HG03139 (cell line): ENCODE data around the gene CCNK.
A peak's percentile ranks its signal among the peaks of the same experiment; 100 is the strongest.

Source experiments
- ATAC-seq: cut with Tn5 transposase; IDR thresholded peaks from one replicate; pipeline ENCODE4 v1.9.1; 2021; ENCODE audit not compliant: unreplicated experiment

CCNK gene

DNA sequence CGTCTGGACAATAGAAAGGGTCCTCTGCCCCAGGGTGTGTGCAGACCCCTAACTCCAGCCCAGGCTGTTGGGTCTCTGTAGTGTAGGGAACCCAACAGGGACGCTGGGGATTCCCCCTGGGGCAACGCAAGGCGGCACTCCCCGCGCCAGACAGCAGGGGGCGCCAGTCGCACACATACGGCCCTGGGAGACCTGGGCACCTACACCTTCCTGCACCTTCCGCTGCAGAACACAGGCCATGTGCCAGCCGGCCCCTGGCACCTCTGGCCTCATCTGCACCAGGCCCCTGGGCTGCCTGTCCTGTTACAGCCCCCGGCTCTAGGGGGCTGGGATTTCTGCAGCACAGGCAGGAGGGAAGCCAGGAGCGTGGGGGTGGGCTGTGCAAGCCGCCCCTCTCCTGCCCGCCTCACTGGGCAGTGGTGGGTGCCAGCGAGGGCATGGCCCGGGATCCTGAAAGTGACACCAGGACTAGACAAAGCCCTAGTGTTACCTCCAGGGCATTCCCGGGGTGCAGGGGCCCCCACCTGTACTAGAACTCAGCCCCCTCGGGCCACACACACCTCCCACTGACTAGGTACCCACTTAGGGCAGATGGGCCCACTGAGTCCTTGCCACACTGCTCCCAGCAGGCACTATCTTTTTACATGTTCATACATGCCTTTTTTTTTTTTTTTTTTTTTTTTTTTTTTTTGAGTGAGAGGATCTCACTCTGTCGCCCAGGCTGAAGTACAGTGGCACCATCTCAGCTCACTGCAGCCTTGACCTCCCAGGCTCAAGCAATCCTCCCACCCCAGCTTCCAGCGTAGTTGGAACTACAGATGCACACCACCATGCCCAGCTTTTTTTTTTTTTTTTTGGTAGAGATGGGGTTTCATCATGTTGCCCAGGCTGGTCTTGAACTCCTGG is 37.5 kb downstream of the CCNK start:
- peak; percentile 63 for ATAC-seq

DNA sequence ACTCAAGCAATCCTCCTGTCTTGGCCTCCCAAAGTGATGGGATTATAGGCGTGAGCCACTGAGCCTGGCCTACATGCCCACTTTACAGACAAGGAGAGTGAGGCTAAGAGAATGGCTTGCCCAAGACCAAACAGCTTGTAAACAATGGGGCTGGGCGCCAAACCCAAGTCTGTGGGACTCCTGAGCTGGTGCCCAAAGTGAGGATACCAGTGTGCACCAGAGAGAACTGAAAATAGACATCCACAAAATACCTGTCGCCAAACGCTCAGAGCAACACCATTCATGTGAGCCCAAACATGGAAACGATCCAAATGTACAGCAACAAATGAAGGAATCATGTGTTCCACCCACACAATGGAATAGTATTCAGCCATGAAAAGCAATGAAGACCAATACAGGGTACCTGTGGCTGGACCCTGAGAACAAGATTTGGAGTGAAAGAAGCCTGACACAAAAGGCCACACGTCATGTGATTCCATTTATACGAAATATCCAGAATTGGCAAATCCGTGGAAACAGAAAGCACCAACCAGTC is 38.2 kb downstream of the CCNK start:
- no peak for ATAC-seq

DNA sequence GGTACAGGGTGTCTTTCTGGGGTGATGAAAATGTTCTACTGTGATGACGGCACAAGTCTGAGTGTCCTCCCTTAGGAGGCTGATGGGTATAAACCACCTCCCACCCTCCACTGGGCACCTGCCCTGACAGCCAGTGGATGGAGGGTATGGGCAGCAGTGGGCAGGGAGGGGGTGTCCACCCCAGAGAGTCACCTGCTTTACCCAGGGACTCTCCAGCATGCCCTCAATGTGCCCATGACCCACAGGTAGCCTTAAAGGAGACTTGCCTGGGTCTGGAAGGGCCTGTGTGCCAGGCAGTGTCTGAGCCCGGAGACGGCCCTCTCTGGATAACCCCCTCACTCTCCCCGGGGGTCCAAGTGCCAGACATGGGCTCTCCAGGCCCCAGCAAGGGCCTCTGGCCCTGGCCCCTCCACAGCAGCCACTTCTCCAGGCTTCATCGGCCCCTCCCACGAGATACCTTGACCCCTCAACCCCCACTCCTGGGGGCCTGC is 38.8 kb downstream of the CCNK start:
- ATAC-seq = no peak

DNA sequence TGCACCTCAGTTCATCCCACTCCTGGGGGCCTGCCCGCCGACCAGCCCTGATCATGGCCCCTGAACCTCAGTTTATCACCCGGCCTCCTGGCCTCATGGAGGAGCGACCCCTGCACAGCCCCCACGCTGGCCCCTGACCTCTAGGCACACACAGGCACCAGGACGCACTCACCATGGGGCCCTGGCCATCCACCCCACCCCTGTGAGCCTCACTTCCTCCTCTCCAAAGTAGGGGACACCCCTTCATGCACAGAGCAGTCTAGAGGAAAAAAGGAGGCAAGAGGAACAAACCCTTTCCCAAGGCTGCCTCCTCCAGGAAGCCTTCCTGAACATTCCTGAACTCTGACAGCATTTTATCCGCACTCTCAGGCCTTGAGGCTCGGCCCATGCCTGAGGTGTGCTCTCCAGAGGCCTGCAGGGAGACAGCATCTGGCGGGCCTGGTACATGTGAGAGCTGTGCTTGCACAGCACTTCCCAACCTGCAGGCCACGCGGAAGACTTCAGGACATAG is 39.4 kb downstream of the CCNK start:
- no peak for ATAC-seq

DNA sequence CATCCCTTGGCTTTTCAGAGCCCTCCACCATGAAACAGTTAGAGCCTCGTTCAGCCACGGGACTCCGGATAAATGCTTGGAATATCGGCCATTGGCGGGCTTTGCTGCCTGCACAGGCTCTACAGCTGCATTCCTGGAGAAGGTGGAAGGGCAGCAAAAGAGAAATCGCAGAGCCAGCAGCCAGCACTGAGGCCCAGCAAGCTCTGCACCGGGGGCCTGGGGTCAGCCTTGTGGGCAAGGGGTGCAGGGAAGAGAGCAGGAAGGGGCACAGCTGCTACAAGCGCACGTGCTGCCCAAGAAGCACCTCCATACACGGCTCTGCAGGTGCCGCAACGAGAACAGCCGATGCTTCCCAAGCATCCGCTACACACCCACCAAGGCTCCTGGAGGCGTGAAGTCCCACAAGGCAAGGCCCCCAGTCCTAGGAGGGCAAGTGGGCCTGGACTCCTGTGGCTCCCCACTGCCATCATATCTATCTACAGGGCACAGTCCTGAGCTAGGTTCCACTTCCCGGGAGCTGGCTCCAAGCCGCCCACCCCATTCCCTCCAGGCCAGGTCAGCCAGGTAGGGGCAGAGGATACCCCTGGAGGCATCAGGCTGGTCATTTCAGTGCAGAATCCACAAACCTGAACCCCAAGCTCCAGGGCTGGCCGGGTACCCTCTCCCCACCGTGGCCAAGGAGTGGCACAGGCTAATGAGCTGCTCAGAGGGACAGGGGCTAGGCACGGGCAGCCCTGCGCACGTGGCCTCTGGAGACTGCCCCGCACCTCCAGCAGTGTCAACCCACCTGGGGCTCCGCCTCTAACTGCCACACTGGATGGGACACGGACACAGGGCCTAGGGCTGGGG is 40.2 kb downstream of the CCNK start:
- no peak for ATAC-seq

DNA sequence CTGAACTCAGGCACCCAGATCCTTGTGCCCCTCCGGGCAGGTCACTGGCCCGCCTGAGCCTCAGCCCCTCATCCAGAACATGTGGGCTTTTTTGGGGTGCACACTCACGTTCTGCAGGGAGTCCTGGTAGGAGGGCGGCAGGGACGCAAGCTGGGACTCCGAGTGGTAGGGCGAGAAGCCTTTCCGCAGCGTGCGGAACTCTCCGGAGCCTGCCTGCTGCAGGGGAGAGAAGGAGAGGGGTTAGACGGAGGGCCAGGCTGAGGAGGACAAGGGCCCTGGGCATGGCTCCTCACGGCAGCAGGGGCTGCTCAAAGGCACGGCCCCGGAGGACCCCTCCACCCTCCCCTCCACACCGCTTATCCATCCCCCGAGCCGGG is 40.8 kb downstream of the CCNK start:
- no peak for ATAC-seq

DNA sequence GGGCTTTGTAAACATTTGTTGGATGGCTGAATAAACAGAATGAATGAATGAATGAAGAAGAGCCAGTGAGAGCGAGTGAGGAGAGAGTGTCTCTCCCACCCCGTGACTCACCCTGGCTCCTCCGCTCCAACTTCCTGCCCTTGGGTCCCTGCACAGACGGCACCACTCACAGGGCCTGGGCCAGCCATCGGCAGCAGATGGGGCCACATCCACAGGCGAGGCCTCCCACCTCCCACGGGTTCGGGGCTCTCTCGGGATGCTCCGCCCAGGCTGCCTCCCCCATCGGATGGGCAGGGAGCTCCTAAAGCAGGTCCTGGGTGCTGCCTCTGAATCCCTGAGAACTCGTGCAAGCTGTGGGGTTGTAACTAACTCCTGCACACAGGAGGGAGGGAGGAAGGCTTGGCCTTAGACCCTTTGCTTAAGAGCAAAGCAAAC is 41.3 kb downstream of the CCNK start:
- no peak for ATAC-seq

DNA sequence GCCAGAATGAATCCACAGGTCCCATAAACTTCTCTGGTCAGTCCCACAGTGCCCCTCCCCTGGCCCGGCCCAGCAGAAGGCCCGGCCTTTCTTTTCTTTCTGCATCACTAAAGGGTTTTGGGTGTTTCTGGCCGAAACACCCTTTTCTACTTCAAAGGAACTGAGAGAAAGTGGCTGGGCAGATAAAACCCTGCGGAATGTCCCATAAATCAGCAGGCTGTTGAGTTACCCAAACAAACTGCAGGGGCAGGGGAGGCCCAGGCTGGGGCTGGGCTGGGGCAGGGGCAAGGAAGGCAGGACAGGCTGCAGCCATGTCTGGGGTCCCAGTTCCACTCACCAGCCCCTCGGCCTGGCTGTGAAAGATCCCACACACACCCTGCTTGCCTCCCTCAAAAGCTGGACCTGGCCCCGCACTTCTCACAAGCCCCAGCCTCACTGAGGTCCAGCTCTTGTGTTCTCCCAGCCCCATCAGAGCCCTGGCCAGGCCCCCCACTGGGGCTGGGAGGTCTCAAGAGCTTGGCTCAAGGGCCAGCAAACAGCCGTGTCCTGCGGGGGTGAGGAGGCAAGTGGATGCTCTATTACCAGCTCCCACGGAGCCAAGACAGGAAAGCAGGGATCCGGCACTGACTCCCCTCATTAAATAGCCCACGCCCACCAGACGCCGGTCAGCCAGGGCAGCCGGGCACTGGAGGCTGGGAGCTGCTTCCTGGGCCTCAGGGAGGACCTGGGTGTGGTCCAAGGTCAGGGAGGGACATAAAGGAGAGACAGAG is 41.9 kb downstream of the CCNK start:
- no peak for ATAC-seq

DNA sequence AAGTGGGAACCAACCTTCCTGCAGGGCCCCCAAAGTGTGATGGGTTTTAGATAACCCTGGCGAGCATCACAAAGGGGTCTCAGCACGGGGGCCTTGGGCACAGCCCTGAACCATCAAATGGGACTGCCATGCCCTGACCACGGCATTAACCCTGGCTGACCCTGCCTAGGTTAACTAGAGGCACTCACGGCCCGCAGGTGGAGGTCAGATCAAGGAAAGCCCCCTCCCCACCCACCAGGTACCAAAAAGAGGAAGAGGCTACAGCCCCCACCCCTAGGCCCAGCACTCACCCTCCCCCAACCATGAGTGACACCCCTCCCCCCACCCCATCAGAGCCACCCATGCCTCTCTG is 42.5 kb downstream of the CCNK start:
- ATAC-seq = no peak

DNA sequence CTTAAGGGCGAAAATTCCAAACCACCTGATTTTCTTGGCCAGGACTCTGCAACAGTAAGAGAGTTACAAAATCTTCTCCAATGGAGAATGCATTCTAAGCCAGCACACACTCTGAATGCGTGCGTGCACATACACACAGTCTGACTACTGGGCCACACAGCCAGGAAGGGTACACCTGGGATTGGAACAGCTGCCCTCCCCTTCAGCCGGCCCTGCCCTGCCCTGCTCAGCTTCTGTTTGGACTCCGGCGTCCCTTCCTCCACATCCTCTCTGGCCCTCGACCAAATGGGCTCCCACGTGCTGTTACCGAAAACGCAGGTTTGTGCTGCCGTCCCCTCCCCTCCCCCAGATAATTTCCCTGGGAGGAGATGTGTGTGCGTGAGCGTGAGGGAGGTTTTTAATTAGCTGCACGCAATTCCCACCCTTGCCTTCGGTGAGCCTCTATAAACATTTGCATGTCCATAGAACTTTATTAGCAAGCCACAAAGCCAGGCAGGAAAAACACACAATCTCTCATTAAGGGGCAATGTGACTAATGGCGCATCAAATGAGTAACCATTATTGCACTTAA is 43.0 kb downstream of the CCNK start:
- ATAC-seq = no peak

DNA sequence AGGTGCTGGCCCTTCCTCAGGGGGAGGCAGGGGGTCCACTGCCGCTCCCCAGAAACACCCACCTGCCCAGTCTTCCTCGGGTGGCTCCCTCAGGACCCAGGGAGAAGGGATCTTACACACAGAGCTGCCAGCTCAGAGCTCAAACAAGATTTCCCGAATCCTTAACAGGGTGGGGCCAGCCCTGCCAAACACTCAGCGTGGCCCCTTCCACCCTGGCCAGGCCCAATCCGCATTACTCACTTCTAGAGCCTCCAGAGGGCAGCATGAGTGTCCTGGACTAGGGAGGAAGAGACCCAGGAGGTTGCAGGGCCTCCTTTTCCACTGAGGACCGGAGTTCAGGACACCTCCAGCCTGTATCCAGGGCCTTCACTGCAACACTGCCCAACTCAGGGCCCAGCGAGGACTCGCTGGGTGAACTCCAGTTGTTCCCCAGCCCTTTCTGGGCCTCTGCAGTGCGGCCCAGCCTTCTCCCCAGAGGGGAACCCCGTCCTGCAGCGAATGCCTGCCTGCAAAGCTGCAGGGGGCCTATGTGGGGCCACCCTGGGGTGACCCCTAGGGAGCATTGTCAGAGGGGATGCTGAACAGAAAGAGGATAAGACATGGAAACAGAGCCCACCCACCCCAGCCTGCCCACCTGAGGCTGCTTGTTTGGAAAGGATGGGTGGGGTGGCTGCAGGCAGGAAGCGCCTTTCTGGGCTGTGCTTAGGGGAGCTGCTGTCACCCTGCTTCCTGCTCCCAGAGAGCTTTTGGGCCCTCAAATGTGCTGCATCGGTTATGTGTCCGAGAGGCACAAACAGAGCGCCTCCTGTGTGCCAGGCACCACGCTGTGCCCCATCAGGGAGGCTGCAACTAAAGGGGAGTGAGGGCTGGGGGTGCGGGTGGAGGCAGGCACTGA is 43.8 kb downstream of the CCNK start:
- ATAC-seq = no peak

DNA sequence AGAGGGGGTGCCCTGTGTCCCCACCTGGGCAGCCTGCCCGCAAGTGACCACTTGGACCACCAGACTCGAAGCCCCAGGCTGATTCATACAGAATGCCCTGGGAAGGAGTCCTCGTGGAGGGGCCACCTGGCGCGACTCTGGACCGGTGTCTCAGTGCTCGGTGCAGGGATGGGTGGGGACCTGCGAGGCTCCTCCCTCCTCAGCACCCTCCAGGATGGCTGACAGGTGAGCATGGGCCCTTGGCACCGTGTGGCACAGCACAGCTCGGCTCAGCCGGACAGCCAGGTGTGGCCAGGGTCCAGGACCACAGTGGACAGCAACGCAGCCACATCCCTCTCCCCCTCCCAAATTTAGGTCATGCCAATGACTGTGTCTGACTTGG is 44.5 kb downstream of the CCNK start:
- no peak for ATAC-seq

DNA sequence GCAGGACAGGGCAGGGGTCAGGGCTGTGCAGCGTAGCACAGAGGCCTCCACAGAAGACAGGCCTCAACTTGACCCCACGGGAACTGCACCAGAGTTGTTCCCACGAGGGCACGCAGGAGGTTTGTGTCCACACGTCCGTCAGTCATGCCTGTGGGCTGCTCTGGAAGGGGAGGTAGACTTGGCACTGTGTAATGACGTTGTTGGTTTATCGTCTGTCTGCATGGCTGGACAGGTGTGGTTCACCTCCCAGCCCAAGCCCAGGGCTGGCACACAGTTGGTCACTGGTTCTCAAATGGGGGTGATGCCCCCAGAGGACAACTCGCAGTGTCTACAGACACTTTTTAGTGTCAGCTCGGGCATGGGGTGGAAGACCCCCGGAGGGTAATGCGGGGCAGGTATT is 45.8 kb downstream of the CCNK start:
- ATAC-seq = no peak

DNA sequence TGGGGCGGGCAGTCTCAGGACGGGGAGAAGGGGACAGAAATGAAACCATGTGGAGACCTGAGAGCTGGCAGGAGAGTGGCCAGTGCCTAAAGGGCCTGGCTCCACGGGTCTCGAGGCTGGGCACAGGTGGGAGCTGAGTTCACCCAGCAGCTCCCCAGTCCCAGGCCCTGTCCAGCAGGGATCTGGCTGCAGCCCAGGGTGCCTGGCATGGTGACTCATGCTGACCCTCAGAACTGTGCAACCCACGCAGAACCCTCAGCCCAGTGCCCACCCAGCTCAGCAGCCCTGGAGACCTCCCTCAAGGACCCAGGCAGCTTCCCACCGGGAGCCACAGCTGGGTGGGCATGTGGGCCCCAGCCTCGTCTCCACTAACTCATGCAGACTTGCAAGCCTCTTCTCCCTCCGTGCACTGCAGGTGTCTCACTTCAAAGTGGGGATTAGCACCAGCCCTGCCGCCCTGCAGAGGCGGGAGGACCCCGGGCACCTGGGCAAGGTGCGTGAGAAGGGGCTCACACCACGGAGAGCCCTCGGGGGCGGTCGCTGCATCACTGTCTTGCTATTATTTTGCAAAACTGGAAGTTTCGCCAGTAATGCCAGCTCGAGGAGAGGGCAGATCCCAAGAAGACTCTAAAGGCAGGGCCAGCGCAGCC is 46.3 kb downstream of the CCNK start:
- no peak for ATAC-seq

DNA sequence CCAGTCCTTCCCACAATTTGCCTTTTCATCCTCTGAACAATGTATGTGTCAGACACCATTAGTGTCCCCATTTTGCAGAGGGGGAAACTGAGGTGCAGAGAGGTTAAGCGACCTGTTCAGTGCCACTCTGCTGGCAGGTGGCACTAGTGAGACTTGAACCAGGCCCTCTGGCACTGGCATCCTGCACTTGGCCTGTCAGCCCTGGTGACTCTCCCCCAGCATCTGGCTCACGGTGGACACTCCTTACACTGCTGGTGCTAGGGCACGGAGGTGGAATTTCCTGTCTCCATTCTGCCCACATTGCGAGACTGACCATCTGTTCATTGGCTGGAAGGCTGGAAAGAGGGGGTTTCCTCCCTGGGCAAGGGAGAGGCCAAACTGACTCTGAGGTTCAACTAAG is 48.7 kb downstream of the CCNK start:
- ATAC-seq = no peak

DNA sequence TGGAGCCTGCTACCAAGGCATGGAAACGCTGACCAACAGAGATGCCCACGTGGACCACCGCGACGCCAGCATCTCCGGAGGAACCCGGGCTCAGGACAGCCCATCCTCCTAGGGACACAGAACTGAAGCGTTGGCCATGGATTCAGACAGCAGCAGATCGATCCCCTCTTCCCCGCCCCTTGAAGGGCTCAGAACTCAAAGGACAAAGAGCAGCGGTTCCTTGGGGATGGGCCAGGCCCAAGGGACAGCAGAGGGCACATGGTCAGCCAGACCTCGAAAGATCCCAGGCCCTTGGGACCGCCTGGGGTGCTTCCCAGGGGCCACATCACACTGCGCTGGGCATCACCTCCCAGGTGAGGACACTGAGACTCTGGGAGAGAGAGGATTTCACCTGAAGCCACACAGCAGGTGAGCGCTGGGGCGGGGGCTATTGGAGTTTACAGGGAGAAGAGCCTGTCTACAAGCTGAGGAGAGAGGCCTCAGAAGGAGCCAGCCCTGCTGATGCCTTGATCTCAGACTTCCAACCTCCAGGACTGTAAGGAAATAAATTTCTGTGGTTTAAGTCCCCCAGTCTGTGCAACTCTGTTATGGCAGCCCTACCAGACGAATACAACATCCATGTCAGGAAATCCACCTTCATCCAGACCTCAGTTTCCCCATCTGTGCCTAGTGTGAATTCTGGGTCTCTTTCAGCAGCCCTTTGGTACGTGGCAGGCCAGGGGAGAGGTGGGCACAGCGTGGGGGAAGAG is 49.4 kb downstream of the CCNK start:
- no peak for ATAC-seq

DNA sequence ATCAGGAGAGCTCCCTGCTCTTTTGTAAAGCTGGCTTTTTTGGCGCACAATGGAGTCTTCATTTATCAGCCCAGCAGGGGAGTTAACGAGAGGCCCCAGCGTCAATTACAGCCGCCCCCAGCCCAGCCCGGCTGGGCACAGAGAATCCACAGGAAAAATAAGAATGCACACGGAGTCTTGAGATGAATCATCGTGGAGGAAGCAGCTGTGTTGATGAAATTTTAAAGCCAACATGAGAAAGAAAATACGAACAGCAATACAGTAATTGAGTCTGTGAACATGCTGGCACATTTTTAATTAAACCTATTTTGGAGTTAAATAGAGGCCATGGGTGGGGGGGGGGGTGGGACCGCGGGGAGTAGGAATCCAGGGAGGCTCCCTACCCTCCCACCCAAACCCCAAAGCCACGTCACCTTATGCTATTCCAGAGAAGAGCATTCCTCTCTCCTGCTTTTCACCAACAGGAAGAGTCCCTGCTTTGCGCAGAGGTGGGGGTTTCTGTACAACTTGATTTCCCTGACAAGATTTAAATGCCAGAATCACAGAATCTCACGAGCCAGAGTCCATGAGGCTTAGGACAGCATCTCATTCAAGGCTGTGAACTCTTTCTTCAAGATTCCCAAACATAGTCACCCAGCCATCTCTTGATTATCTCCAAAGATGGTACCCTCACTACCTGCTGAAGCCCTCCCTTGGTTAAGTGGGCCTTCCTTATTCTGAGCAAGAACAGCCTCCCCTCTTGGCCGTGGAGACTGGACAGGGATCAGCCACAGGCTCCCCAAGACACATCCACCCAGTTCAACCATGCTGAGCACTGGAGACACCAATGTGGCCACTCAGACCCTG is 50.3 kb downstream of the CCNK start:
- no peak for ATAC-seq
